Astrocyte of the spinal cord (primary cell): ENCODE measurements around the gene ARSI.

Experiments used
- DNase-seq: peaks from one replicate; pipeline ENCODE4 v3.0.0; 2011; ENCODE audit warnings: low read depth, low spot score
- H3K4me3 ChIP-seq: 2 replicates; pipeline ENCODE4 v1.5.1; 2011; ENCODE audit warnings: low read depth, mild to moderate bottlenecking, low read length, moderate library complexity
- in situ Hi-C: cut with HindIII; loops from 2 replicates; pipeline ENCODE4 v1.10.0; 2017; ENCODE audit warnings: low sequenced_read_pairs
- TF ChIP-seq, protein P1 (sequence below): IDR thresholded peaks from 2 replicates; pipeline ENCODE4 v1.5.1; 2012; ENCODE audit warnings: low read depth, mild to moderate bottlenecking, low read length, inconsistent platforms

Gene ARSI

DNA sequence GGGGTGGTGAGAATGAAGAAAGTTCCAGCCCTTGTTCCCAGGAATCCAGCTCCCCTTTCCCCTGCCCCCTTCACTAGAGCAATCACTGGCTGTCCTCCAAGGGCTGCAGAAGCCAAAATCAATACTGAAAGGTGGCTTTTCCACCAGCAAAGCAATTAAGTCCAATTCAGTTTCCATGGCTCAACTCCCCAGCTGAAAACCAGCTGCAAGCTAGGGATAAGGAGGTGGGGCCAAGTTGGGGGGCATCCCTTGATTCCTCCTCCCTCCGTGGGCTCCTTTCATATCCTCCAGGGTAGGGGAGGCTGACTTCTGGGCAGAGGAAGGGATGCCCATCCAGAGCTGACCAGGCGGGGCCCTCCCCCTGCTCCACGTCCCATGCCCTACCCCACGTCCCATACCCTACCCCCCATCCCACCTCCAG, 35.8 kb downstream of the ARSI start:
- DNase-seq: no peak
- H3K4me3 ChIP-seq: no peak overlapping the region

DNA sequence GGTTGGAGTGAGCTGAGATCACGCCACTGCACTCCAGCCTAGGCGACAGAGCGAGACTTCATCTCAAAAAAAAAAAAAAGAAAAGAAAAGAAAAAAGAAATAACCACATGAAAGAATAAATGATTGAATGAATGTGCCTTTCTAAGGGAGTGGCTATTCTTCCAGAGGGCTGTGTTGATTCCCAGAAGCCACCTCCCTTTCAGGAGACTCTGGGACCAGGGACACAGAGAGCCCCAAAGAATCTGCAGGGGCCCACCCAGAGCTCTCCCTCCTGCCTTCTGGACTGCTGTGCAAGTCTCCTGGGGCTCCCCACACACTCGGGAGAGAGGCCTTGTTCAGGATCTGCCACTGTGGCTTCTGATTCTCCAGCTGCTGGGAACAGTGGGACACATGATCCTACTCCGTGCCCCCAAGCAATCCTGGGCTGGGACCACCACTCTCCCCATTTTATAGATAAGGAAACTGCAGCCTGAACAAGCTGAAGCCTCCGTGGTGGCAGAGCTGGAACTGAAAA, 36.8 kb downstream of the ARSI start:
- no peak overlapping the region for H3K4me3 ChIP-seq
- in situ Hi-C loops: no loop called here
- TF ChIP-seq, protein P1, sequence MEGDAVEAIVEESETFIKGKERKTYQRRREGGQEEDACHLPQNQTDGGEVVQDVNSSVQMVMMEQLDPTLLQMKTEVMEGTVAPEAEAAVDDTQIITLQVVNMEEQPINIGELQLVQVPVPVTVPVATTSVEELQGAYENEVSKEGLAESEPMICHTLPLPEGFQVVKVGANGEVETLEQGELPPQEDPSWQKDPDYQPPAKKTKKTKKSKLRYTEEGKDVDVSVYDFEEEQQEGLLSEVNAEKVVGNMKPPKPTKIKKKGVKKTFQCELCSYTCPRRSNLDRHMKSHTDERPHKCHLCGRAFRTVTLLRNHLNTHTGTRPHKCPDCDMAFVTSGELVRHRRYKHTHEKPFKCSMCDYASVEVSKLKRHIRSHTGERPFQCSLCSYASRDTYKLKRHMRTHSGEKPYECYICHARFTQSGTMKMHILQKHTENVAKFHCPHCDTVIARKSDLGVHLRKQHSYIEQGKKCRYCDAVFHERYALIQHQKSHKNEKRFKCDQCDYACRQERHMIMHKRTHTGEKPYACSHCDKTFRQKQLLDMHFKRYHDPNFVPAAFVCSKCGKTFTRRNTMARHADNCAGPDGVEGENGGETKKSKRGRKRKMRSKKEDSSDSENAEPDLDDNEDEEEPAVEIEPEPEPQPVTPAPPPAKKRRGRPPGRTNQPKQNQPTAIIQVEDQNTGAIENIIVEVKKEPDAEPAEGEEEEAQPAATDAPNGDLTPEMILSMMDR: no peak
- DNase-seq: no peak

More for the DNA sequence above, 35.8 kb downstream of the ARSI start:
- TF ChIP-seq, protein P1: no peak
- in situ Hi-C loops: no loop called here

DNA sequence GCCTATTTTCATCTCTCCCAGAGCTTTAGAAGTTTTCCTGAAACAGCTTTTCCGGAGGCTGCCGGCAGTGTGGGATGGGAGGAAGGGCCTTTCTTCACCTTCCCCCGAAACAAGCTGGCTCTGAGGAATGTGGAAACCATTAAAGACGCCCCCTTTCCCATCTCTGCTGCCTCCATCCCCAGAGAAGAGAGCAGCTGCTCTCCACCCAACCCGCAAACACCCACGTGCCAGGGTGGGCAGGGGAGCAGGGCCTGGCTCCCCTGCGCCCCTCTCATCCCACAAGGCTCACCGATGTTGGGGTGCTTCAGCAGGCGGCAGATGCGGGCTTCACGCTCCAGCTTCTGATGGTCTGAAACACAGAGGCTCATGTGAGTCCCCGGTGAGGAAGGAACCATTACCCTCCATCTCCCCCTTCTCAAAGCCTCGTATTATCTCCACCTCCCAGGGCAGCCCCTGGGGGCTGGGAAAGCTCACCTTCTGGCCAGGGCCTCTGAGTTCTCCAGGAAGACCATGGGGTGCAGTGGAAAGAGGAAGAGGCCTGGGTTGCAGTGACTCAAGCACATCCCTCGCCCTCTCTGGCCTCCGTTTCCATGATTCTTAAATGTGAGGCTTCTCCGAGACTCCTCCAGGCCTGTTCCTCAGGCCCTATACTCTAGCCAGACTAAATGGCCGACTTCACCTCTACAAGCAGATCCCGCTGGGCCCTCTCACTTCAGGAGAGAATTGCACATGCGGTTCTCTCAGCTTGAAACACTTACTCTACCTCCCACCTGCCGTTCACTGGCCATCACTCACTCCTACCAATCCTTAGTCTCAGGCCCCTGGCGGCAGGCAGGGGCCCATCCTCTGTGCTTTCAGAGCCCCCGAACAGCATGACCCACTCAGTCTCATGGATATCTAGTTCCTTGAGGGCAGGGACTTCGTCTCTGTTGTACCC, 37.8 kb downstream of the ARSI start:
- DNase-seq: no peak
- no peak overlapping the region for H3K4me3 ChIP-seq
- TF ChIP-seq, protein P1: no peak
- in situ Hi-C loops: no loop called here

DNA sequence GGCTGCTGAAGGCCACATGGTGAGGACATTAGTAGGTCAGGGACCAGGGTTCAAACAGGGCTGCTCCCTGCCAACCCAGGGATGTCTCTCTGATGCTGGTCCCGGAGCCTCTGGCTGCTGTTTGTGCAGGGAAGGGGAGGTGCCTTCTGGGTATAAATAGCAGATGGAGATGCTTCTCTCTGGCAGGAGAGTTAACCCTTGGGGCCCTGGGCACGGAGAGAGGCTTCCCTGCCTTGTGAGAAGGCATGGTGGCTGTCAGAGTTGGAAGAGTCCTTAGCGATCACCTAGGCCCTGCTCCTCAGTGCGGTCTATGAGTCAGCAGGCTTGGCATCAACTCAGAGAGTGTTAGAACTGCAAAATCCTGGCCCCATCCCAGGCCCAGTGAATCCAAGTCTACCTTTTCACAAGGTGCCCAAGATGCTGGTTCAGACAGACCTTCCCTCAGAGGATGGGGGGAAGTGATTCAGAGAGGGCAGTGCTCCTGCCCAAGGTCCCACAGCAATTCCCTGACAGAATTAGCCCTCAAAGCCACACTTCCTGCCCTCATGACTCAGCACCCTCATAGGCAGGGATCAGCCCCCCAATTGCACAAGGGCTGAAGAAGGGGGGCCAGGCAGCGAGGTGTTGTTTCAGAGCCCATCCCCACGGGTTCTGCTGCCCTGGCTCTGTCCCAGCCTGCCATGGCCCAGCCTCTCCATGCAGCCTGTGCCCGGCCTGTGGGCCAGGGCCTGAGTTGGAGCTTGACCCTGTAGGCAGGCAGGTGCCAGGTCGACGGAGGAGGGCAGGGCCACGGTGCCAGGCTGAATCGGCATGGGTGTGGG, 38.7 kb downstream of the ARSI start:
- TF ChIP-seq, protein P1: no peak
- in situ Hi-C loops: no loop called here
- DNase-seq: peak; percentile 89
- H3K4me3 ChIP-seq: no peak overlapping the region

DNA sequence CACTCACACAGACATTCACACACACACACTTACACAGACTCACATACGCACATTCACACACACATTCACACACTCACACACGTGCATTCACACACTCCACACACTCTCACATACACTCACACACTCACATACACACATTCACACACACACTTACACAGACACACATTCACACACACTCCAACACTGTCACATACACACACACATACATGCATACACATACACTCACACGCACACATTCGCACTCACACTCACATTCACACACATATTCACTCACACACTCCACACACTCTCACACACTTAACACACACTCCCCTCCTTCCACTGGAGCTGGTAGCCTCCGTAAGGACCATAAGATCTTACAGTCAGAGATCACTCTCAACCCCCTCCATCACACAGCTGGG, 39.3 kb downstream of the ARSI start:
- DNase-seq: no peak
- in situ Hi-C loops: no loop called here
- TF ChIP-seq, protein P1: no peak
- H3K4me3 ChIP-seq: no peak overlapping the region

DNA sequence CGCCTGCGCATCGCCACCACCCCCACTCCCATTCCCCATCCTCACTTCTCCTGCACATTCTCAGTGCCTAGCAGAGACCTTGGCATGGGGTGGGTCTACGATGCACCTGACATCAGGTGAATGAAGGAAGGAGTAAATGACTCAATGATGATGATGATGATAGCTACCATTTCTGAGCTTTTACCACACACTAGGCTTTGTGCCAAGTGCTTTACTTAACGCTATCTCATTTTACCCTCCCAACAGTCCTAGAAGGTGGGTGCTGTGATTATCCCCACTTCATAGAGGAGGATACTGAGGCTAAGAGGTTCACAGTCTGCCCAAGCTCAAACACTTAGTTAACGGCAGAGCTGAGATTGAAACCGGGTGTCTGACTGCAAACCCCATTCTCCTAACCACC, 40.2 kb downstream of the ARSI start:
- in situ Hi-C loops: no loop called here
- TF ChIP-seq, protein P1: no peak
- no peak for DNase-seq
- no peak overlapping the region for H3K4me3 ChIP-seq
